C4-2B (cell line): ENCODE data around the gene F13A1.

Source experiments
- H3K27ac ChIP-seq: fragments of 450-650 bp; 2 replicates; pipeline ENCODE4 v1.5.1; 2017
- ZFX ChIP-seq: fragments of 450-650 bp; IDR thresholded peaks from 2 replicates; pipeline ENCODE4 v1.6.1; 2017
- TF ChIP-seq, protein P1 (sequence below): fragments of 450-650 bp; conservative IDR thresholded peaks from 2 replicates; pipeline ENCODE4 v1.5.1; 2017; ENCODE audit warnings: mild to moderate bottlenecking

The F13A1 gene

DNA sequence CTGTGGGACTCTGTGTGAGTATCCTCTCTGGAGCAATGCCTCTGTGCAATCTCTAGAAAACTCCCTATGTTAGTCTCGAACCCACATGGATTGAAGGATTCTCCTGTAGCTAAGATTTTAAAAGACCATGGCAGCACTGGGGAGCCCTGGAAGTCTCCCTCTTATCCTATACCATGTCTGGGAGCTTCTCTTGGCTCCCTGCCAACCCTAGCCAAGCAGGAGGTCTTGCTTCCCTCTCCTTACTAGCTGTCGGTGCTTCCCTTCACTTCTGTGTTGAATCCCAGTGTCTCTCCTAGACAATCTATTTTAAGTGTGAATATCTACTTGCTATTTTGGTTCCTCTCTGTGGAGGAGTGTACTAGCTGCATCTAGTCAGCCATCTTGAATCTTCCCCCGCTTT is 195.0 kb downstream of the F13A1 start:
- H3K27ac ChIP-seq = no peak overlapping the region
- TF ChIP-seq, protein P1, sequence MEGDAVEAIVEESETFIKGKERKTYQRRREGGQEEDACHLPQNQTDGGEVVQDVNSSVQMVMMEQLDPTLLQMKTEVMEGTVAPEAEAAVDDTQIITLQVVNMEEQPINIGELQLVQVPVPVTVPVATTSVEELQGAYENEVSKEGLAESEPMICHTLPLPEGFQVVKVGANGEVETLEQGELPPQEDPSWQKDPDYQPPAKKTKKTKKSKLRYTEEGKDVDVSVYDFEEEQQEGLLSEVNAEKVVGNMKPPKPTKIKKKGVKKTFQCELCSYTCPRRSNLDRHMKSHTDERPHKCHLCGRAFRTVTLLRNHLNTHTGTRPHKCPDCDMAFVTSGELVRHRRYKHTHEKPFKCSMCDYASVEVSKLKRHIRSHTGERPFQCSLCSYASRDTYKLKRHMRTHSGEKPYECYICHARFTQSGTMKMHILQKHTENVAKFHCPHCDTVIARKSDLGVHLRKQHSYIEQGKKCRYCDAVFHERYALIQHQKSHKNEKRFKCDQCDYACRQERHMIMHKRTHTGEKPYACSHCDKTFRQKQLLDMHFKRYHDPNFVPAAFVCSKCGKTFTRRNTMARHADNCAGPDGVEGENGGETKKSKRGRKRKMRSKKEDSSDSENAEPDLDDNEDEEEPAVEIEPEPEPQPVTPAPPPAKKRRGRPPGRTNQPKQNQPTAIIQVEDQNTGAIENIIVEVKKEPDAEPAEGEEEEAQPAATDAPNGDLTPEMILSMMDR = no peak
- TF ChIP-seq ZFX = no peak

DNA sequence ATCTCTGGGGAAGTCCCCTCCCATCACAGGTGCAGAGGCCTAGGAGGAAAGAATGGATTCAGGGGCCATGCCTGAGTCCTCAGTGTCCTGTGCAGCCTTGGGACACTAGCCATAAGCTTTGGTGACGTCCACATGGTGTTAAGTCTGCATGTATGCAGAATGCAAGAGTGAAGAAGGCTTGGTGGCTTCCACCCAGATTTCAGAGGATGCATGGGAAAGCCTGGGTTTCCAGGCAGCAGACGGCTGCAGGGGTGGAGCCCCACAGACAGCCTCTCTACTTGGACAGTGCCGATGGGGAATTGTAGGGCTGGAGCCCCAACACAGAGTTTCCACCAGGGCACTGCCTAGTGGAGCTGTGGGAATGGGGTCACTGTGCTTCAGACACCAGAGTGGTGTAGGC is 196.7 kb downstream of the F13A1 start:
- TF ChIP-seq, protein P1 = no peak
- no peak for TF ChIP-seq ZFX
- H3K27ac ChIP-seq = no peak overlapping the region

DNA sequence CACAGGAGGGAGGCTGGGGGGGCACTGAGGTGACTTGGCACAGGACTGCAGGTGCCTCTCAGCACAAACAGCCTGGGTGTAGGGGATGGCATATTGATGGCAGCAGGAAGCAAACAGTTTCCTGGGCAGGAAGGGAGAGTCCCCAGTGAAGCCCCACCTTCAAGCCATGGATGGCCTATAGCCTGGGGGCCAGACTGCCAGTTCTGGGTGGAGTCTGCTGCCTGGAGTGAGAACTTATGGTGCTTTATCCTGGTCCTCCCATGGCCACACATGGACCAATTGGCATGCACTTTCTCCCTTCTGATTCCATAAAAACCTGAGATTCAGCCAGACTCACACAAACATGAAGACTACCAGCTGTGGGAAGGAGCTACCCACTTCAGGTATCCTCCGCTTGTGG is 198.5 kb downstream of the F13A1 start:
- no peak for TF ChIP-seq ZFX
- TF ChIP-seq, protein P1 = no peak
- H3K27ac ChIP-seq = no peak overlapping the region

DNA sequence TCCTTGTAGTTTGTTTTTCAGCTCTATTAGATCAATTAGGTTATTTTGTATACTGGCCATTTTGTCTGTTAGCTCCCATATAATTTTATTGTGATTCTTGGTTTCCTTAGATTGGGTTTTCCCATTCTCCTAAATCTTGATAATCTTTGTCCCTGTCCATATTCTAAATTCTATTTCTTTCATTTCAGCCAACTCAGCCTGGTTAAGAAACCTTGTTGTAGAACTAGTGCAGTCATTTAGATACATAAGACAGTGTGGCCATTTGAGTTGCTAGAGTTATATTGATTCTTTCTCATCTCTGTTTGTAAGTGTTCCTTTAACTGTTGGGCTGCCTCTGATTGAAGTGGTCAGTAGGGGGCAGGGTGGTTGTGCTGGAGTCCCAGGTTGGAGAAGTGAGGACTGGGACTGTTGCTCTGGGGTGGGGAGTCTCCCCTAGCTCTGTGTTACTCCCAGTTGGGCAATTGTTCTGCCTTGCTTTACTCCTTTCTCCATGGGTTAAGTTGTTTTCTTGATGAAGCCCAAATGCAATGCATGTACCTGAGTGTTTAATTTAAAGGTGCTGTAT is 214.9 kb downstream of the F13A1 start:
- H3K27ac ChIP-seq = no peak overlapping the region
- TF ChIP-seq, protein P1 = peak; percentile 48
- no peak for TF ChIP-seq ZFX
